ENCODE results near the gene SPATC1L. TPM values are rescaled to one million over a fixed set of nuclear protein-coding genes. Genes with fewer than 3 reads are reported as not detected.

The SPATC1L gene
- total and polyA plus RNA-seq, 2 of the 8 experiments (the other 6 are each of a cell fraction or from before 2014, with no cell fraction given): 24.9 to 50.0 TPM

GRCh38 chr21:46131838-46132651 lies 52.2 kb downstream of the SPATC1L start:
- Histone ChIP-seq H2AFZ (ENCODE audit: low read length) (no peak overlapping the region), H3K18ac (ENCODE audit: extremely low read depth, low read length) (no peak overlapping the region), H3K14ac (ENCODE audit: insufficient read length) (no peak overlapping the region), H3K4me2 (ENCODE audit: insufficient read depth in 1 of 2, low read depth in 2 of 2, low read length in 2 of 2) (no peak overlapping the region), H4K20me1 (replicated peaks in 1 of 2; ENCODE audit: control insufficient read depth in 1 of 2, insufficient read depth in 2 of 2, low read length in 2 of 2) (peaks cover 0 to 4% of the 10 kb centered on the region in 2 experiments), H2BK12ac (ENCODE audit: low read depth, low read length) (peak overlapping the region; percentile 75; the same call in 1 of the 2 replicates), H4K5ac (ENCODE audit: insufficient read length, low read depth, low read length) (no peak overlapping the region), H3K56ac (replicated peaks; ENCODE audit: insufficient read length, low read depth, low read length) (no peak overlapping the region), H2BK5ac (ENCODE audit: low read depth, low read length) (peak overlapping the region; percentile 60; the same call in 1 of the 2 replicates), H3K27me3 (replicated peaks in 1 of 4; ENCODE audit: control insufficient read depth in 3 of 4, extremely low read depth in 1 of 4, insufficient read depth in 3 of 4, low read length in 3 of 4) (no peaks in the 10 kb centered on the region), H3K79me2 (ENCODE audit: control insufficient read depth in 1 of 2, insufficient read depth in 2 of 2, low read length in 2 of 2) (no peaks in the 10 kb centered on the region), H3K79me1 (ENCODE audit: low read depth, low read length) (no peaks in the 10 kb centered on the region), H2BK15ac (ENCODE audit: low read length) (no peak overlapping the region), H2AK5ac (ENCODE audit: low read depth, low read length) (no peak overlapping the region), H3K4me3 (ENCODE audit: extremely low read depth in 1 of 4, insufficient read depth in 2 of 4, low read depth in 3 of 4, low read length in 4 of 4) (no peak overlapping the region), H3K23me2 (ENCODE audit: low read depth, low read length) (peaks cover 4% of the 10 kb centered on the region; the same call in 1 of the 2 replicates), H3K27ac (ENCODE audit: low read depth, low read length) (no peak overlapping the region), H4K91ac (replicated peaks; ENCODE audit: insufficient read length, low read length) (no peak overlapping the region), H3K36me3 (ENCODE audit: control insufficient read depth in 2 of 4, insufficient read depth in 4 of 4, low read length in 3 of 4) (peaks cover 0 to 4% (median under 1%) of the 10 kb centered on the region in 4 experiments; a peak in 2 of 8 replicates), H4K8ac (ENCODE audit: extremely low read depth, insufficient read depth, low read length) (no peak overlapping the region), H3K9ac (replicated peaks in 1 of 4; ENCODE audit: extremely low read depth in 1 of 4, low read depth in 3 of 4, low read length in 3 of 4) (no peak overlapping the region), H3K23ac (ENCODE audit: insufficient read length) (no peak overlapping the region), H3K4me1 (replicated peaks in 1 of 4; ENCODE audit: control insufficient read depth in 3 of 4, insufficient read depth in 4 of 4, low read length in 3 of 4) (peaks cover 0 to 17% (median 0%) of the 10 kb centered on the region in 4 experiments; a peak in 2 of 7 replicates), H3K4ac (replicated peaks; ENCODE audit: insufficient read length, low read depth, low read length) (no peak overlapping the region), H3K9me3 (ENCODE audit: insufficient read depth in 2 of 2, low read depth in 1 of 2, low read length in 1 of 2) (no peaks in the 10 kb centered on the region; a peak in 1 of 4 replicates), H2BK120ac (replicated peaks; ENCODE audit: low read depth, low read length) (no peak overlapping the region), H2BK20ac (ENCODE audit: low read length) (no peak overlapping the region)
- 96% methylated on average over 68 of the region's 85 CpGs; no CpG with 5 or more reads in 1 of the 2 experiments for WGBS, 2 experiments (ENCODE audit: extremely low coverage in 1 of 2, insufficient coverage in 1 of 2, insufficient read length in 1 of 2, insufficient replicate concordance in 2 of 2, low coverage in 1 of 2, low lambda C conversion rate in 2 of 2, missing lambda C conversion rate in 1 of 2)
- POLR2A ChIA-PET (ENCODE audit: partially characterized antibody): interaction anchor here (0.8 to 1.5 kb wide), 3 partner anchors 22 to 152 kb away, joined by 3 to 5 read pairs (median 4); no protein-coding TSS in a partner anchor
- CTCF ChIA-PET (ENCODE audit: partially characterized antibody): interaction anchor here (0.5 kb wide), 1 partner anchor 195 kb away, joined by 3 read pairs; no protein-coding TSS in a partner anchor
- TF ChIP-seq CREB1 (IDR thresholded peaks at IDR 0.05) (no peak), TAF7 (optimal IDR thresholded peaks at IDR 0.05; ENCODE audit: borderline replicate concordance, low read depth, low read length) (no peak), JUN (IDR thresholded peaks at IDR 0.05; ENCODE audit: low read depth, low read length) (no peak), KDM4A (IDR thresholded peaks at IDR 0.05; ENCODE audit: low read depth, low read length, severe bottlenecking) (no peak)
- FAIRE-seq (no peak), DNase-seq (ENCODE audit: low read depth in 1 of 2, low spot score in 2 of 2) (no peak)
